H1 (cell line): ENCODE results near the gene TMEM225B.

Source experiments
- BCL11A ChIP-seq, 2 experiments: IDR thresholded peaks; one replicate each; pipeline ENCODE4 v1.6.1; 2011; ENCODE audit warnings: low read depth in 2 of 2, low read length in 2 of 2, mild to moderate bottlenecking in 2 of 2
- CTCF ChIP-seq, 3 experiments: IDR thresholded peaks; 1 replicate in 2 of 3; 2 replicates in 1 of 3; pipeline versions ENCODE4 v1.5.1 to v1.6.1; 2011; ENCODE audit warnings: low read length in 3 of 3, mild to moderate bottlenecking in 3 of 3, inconsistent platforms in 2 of 3, low read depth in 1 of 3, moderate library complexity in 1 of 3; ENCODE audit not compliant: insufficient read depth in 1 of 3; ENCODE audit errors: control extremely low read depth in 1 of 3
- EZH2 ChIP-seq: fragments of 200-600 bp; sonication (generic); IDR thresholded peaks from 2 replicates; pipeline ENCODE4 v1.7.1; 2012; ENCODE audit warnings: low read depth, mild to moderate bottlenecking, moderate library complexity, low read length, inconsistent platforms; ENCODE audit not compliant: severe bottlenecking
- GABPA ChIP-seq: IDR thresholded peaks from 2 replicates; pipeline ENCODE4 v1.6.1; 2011; ENCODE audit warnings: mild to moderate bottlenecking, low read length, moderate library complexity, borderline replicate concordance; ENCODE audit not compliant: insufficient read depth
- MAX ChIP-seq: IDR thresholded peaks from 2 replicates; pipeline ENCODE4 v1.6.1; 2012; ENCODE audit warnings: inconsistent platforms
- POLR2A ChIP-seq, 2 experiments: IDR thresholded peaks; 1 replicate in 1 of 2; 2 replicates in 1 of 2; pipeline ENCODE4 v1.6.1; 2011; ENCODE audit warnings: low read depth in 2 of 2, low read length in 2 of 2, mild to moderate bottlenecking in 2 of 2; ENCODE audit errors: control extremely low read depth in 1 of 2
- POLR2AphosphoS5 ChIP-seq: IDR thresholded peaks from 2 replicates; pipeline ENCODE4 v1.6.1; 2011; ENCODE audit warnings: low read depth, low read length

- TF ChIP-seq POLR2AphosphoS5, result no peak
- TF ChIP-seq CTCF (IDR thresholded peaks at IDR 0.05; ENCODE audit: control extremely low read depth in 1 of 3, insufficient read depth in 1 of 3, low read depth in 1 of 3, low read length in 3 of 3), result no peak
- TF ChIP-seq EZH2, result no peak
- no peak for TF ChIP-seq GABPA
- no peak for TF ChIP-seq POLR2A (IDR thresholded peaks at IDR 0.05; ENCODE audit: control extremely low read depth in 1 of 2, low read depth in 2 of 2, low read length in 2 of 2)
- TF ChIP-seq BCL11A (IDR thresholded peaks at IDR 0.05; ENCODE audit: low read depth in 2 of 2, low read length in 2 of 2), result no peak
- TF ChIP-seq MAX, result no peak
These were observed 37.0 kb upstream of the TMEM225B start for GRCh38 chr7:99560834-99561736.
